SK-N-SH (cell line): Measurements from ENCODE around the gene FSD2.

ENCODE experiments used
- CTCF ChIP-seq: fragments of 200-600 bp; sonication (generic); IDR thresholded peaks from 2 replicates; pipeline ENCODE4 v1.6.1; 2017; ENCODE audit warnings: antibody characterized with exemption, mild to moderate bottlenecking, moderate library complexity
- EP300 ChIP-seq, 2 experiments: IDR thresholded peaks; 2 replicates each; pipeline versions ENCODE4 v1.4.0 to v1.6.1; 2012; ENCODE audit warnings: borderline replicate concordance in 1 of 2, low read depth in 1 of 2, low read length in 1 of 2
- EZH2phosphoT487 ChIP-seq: fragments of 200-600 bp; sonication (generic); IDR thresholded peaks from 2 replicates; pipeline ENCODE4 v1.6.1; 2017; ENCODE audit warnings: low read depth, mixed run types, mild to moderate bottlenecking, antibody characterized with exemption, moderate library complexity, borderline replicate concordance
- FOXM1 ChIP-seq: IDR thresholded peaks from 2 replicates; pipeline ENCODE4 v1.4.0; 2012; ENCODE audit warnings: low read depth, mild to moderate bottlenecking
- MXI1 ChIP-seq: IDR thresholded peaks from 2 replicates; pipeline ENCODE4 v1.6.1; 2012; ENCODE audit warnings: mild to moderate bottlenecking, low read depth, low read length, improper control_type of control experiment
- NFIC ChIP-seq: IDR thresholded peaks from 2 replicates; pipeline ENCODE4 v1.4.0; 2012; ENCODE audit warnings: borderline replicate concordance
- RAD21 ChIP-seq: IDR thresholded peaks from 2 replicates; pipeline ENCODE4 v1.6.1; 2012; ENCODE audit warnings: mild to moderate bottlenecking, low read length
- RCOR1 ChIP-seq: fragments of 150-350 bp; IDR thresholded peaks from 2 replicates; pipeline ENCODE4 v1.6.1; 2017; ENCODE audit warnings: antibody characterized with exemption, low read length
- REST ChIP-seq: IDR thresholded peaks from 2 replicates; pipeline ENCODE4 v1.6.1; 2012; ENCODE audit warnings: mild to moderate bottlenecking, low read depth, low read length, moderate library complexity
- SIN3A ChIP-seq: IDR thresholded peaks from 2 replicates; pipeline ENCODE4 v1.6.1; 2012; ENCODE audit warnings: low read depth, mild to moderate bottlenecking, low read length, moderate library complexity, borderline replicate concordance
- USF1 ChIP-seq: IDR thresholded peaks from 2 replicates; pipeline ENCODE4 v1.4.0; 2012; ENCODE audit warnings: low read depth, borderline replicate concordance
- USF2 ChIP-seq: fragments of 150-350 bp; IDR thresholded peaks from 2 replicates; pipeline ENCODE4 v1.6.1; 2017; ENCODE audit warnings: antibody characterized with exemption, low read length, low read depth, borderline replicate concordance

GRCh38 chr15:82790321-82790720, 15.5 kb downstream of the FSD2 start:
- TF ChIP-seq CTCF (no peak), USF2 (no peak), EZH2phosphoT487 (no peak), MXI1 (no peak), REST (no peak), EP300 (IDR thresholded peaks at IDR 0.05; ENCODE audit: borderline replicate concordance in 1 of 2, low read depth in 1 of 2, low read length in 1 of 2) (no peak), RCOR1 (no peak), NFIC (no peak), SIN3A (no peak), FOXM1 (no peak), USF1 (no peak), RAD21 (no peak)
